HL-60 (cell line): ENCODE data around the gene ACAT1.

Source experiments
- CTCF ChIP-seq: IDR thresholded peaks from one replicate; pipeline ENCODE4 v1.5.1; 2011; ENCODE audit warnings: low read length, control low read depth, inconsistent platforms; ENCODE audit not compliant: insufficient read depth
- POLR2AphosphoS5 ChIP-seq: IDR thresholded peaks from 2 replicates; pipeline ENCODE4 v1.6.1; 2012; ENCODE audit warnings: low read depth

DNA sequence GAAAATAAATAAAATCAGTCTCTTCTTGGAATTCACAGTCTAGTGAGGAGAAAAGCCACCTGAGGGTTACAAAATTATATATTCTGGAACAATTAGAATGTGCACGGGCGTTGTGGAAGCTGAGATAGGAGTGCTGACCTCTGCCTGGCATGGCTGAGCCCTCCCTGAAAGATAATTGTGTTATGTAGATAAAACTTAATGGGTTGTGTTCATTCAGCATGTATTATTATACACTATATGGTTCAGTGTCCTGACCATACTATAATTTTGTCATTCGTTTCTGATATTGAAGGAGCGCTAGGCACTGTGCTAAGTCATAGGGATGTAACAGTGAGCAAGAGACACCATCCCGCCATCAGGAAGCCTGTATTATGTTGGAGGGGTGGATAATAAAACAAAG is 3.7 kb downstream of the ACAT1 start:
- no peak for TF ChIP-seq POLR2AphosphoS5
- no peak for TF ChIP-seq CTCF
